Ishikawa (cell line): ENCODE measurements around the gene BMPR1A.

Experiments used
- CEBPB ChIP-seq: IDR thresholded peaks from 2 replicates; pipeline ENCODE4 v1.6.1; 2012
- CREB1 ChIP-seq: IDR thresholded peaks from 2 replicates; pipeline ENCODE4 v1.6.1; 2012; ENCODE audit warnings: low read depth
- EGR1 ChIP-seq: IDR thresholded peaks from 2 replicates; pipeline ENCODE4 v1.6.1; 2012
- EP300 ChIP-seq: IDR thresholded peaks from 2 replicates; pipeline ENCODE4 v1.6.1; 2012; ENCODE audit warnings: borderline replicate concordance
- FOXM1 ChIP-seq: IDR thresholded peaks from 2 replicates; pipeline ENCODE4 v1.6.1; 2012; ENCODE audit warnings: low read depth, borderline replicate concordance
- NFIC ChIP-seq: IDR thresholded peaks from 2 replicates; pipeline ENCODE4 v1.6.1; 2012
- RAD21 ChIP-seq: IDR thresholded peaks from 2 replicates; pipeline ENCODE4 v1.6.1; 2012; ENCODE audit warnings: low read depth
- TAF1 ChIP-seq: IDR thresholded peaks from 2 replicates; pipeline ENCODE4 v1.6.1; 2012; ENCODE audit warnings: low read depth, mild to moderate bottlenecking
- TCF12 ChIP-seq: IDR thresholded peaks from 2 replicates; pipeline ENCODE4 v1.6.1; 2012; ENCODE audit warnings: low read depth
- TEAD4 ChIP-seq: IDR thresholded peaks from 2 replicates; pipeline ENCODE4 v1.6.1; 2012
- YY1 ChIP-seq: IDR thresholded peaks from 2 replicates; pipeline ENCODE4 v1.6.1; 2012; ENCODE audit warnings: low read depth
- ZBTB7A ChIP-seq: IDR thresholded peaks from 2 replicates; pipeline ENCODE4 v1.6.1; 2012; ENCODE audit warnings: low read depth
- TF ChIP-seq, protein P1 (sequence below): IDR thresholded peaks from 2 replicates; pipeline ENCODE4 v1.6.1; 2012
- TF ChIP-seq, protein P2 (sequence below): IDR thresholded peaks from 2 replicates; pipeline ENCODE4 v1.6.1; 2012
- TF ChIP-seq, protein P3 (sequence below): IDR thresholded peaks from 2 replicates; pipeline ENCODE4 v1.6.1; 2012; ENCODE audit warnings: low read depth, mild to moderate bottlenecking

Gene BMPR1A

DNA sequence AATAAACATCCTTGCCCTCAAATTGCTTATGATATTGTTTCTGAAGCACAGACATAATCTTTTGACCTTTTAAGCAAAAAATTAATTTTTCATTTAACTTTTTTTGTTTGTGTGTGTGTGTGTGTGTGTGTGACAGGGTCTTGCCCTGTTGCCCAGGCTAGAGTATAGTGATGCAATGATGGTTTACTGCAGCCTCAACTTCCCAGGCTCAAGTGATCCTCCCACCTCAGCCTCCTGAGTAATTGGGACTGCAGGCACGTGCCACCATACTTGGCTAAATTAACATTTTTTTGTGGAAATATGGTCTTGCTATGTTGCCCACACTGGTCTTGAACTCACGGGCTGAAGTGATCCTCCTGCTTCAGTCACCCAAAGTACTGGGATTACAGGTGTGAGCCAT lies 68.9 kb downstream of the BMPR1A start:
- TF ChIP-seq, protein P1, sequence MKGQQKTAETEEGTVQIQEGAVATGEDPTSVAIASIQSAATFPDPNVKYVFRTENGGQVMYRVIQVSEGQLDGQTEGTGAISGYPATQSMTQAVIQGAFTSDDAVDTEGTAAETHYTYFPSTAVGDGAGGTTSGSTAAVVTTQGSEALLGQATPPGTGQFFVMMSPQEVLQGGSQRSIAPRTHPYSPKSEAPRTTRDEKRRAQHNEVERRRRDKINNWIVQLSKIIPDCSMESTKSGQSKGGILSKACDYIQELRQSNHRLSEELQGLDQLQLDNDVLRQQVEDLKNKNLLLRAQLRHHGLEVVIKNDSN = no peak
- TF ChIP-seq ZBTB7A = no peak
- no peak for TF ChIP-seq CREB1
- TF ChIP-seq TCF12 = no peak
- TF ChIP-seq EGR1 = no peak
- TF ChIP-seq YY1 = no peak
- no peak for TF ChIP-seq NFIC
- no peak for TF ChIP-seq TAF1
- TF ChIP-seq TEAD4 = no peak
- TF ChIP-seq, protein P2, sequence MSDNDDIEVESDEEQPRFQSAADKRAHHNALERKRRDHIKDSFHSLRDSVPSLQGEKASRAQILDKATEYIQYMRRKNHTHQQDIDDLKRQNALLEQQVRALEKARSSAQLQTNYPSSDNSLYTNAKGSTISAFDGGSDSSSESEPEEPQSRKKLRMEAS = no peak
- no peak for TF ChIP-seq FOXM1
- TF ChIP-seq CEBPB = no peak
- no peak for TF ChIP-seq EP300
- no peak for TF ChIP-seq RAD21

DNA sequence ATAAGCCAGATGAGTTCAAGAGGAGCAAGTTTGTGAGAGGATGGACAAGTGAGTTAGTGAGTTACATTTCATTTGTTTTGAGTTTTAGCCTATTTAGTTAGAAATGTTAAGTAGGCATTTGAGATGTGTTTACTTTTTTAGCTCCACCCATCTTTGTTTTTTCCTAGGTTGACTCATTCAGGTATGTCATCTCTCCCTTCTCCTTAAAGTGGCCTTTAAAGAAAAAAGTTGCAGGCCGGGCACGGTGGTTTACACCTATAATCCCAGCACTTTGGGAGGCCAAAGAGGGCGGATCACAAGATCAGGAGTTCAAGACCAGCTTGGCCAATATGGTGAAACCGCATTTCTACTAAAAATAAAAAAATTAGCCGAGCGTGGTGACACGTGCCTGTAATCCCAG lies 71.2 kb downstream of the BMPR1A start:
- TF ChIP-seq RAD21 = no peak
- TF ChIP-seq ZBTB7A = no peak
- TF ChIP-seq YY1 = no peak
- TF ChIP-seq TAF1 = no peak
- TF ChIP-seq, protein P2 = no peak
- TF ChIP-seq TCF12 = no peak
- TF ChIP-seq, protein P1 = no peak
- TF ChIP-seq, protein P3, sequence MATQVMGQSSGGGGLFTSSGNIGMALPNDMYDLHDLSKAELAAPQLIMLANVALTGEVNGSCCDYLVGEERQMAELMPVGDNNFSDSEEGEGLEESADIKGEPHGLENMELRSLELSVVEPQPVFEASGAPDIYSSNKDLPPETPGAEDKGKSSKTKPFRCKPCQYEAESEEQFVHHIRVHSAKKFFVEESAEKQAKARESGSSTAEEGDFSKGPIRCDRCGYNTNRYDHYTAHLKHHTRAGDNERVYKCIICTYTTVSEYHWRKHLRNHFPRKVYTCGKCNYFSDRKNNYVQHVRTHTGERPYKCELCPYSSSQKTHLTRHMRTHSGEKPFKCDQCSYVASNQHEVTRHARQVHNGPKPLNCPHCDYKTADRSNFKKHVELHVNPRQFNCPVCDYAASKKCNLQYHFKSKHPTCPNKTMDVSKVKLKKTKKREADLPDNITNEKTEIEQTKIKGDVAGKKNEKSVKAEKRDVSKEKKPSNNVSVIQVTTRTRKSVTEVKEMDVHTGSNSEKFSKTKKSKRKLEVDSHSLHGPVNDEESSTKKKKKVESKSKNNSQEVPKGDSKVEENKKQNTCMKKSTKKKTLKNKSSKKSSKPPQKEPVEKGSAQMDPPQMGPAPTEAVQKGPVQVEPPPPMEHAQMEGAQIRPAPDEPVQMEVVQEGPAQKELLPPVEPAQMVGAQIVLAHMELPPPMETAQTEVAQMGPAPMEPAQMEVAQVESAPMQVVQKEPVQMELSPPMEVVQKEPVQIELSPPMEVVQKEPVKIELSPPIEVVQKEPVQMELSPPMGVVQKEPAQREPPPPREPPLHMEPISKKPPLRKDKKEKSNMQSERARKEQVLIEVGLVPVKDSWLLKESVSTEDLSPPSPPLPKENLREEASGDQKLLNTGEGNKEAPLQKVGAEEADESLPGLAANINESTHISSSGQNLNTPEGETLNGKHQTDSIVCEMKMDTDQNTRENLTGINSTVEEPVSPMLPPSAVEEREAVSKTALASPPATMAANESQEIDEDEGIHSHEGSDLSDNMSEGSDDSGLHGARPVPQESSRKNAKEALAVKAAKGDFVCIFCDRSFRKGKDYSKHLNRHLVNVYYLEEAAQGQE = no peak
- TF ChIP-seq CEBPB = no peak
- TF ChIP-seq NFIC = no peak
- no peak for TF ChIP-seq CREB1
- TF ChIP-seq EGR1 = no peak
- TF ChIP-seq EP300 = no peak
- TF ChIP-seq FOXM1 = no peak
- no peak for TF ChIP-seq TEAD4

DNA sequence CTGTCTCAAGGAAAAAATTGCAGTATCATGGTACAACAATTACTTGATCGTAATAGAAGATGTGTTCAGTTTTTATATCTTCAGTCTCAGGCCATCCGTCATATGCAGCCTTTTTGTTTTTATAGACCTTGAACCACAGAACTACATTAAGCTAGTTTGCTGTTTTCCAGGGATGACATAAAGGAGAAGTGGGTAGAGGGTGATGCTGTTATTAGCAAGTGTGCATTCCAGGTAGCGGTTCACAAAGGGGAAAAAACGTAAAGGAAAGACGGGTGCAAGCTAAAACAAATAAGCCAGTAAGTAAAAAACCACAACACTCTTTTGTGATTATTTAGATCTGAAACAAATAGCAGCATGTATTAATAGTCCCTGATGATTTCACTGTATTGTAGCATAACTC lies 71.7 kb downstream of the BMPR1A start:
- no peak for TF ChIP-seq TCF12
- no peak for TF ChIP-seq CEBPB
- TF ChIP-seq, protein P3 = no peak
- no peak for TF ChIP-seq FOXM1
- no peak for TF ChIP-seq ZBTB7A

DNA sequence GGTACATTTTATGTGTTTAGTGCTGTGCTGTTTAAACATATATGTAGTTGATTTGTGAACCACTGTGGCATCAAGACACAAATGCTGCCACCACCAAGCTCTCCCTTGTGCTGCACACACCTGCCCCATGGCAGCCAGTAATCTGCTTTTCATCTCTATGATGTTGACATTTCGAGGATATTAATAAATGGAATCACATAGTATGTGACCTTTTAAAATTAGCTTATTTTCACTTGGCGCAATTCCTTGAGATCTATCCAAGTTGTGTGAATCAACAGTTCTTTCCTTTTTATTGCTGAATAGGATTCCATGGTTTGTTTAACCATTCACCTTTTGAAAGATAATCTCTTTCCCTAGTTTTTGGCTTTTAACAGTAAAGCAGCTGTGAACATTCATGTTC lies 73.1 kb downstream of the BMPR1A start:
- TF ChIP-seq RAD21 (no peak), ZBTB7A (no peak), TCF12 (no peak), NFIC (no peak), TEAD4 (no peak), CREB1 (no peak), FOXM1 (no peak), EP300 (no peak), YY1 (no peak)
- TF ChIP-seq, protein P3 = no peak

DNA sequence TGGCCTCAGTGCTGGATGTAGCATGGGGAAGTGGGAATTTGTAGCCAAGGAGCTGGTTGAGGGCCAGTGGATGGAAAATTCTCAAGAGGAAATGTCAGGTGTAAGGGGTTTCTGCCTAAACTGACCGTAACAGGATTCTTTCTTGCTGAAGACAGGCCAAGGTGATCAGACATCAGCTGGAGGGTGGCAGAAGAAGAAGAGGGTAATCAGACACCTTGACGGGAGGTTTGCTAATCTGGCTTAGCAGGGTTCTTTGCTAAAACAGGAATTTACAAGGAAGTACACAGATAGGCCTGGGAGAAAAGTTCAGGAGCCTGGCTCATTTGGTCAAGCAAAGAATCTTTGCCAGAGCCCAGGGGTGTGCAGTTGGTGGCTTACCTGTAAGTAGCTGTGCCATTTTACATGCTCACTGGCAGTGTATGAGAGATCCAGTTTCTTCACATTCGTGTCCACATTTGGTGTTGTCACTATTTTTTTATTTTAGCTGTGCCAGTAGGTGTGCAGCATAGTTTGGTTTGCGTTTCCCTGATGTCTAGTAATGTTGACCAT lies 73.7 kb downstream of the BMPR1A start:
- TF ChIP-seq, protein P3 = no peak
- TF ChIP-seq, protein P1 = no peak
- TF ChIP-seq NFIC (no peak), YY1 (no peak), FOXM1 (no peak), EGR1 (no peak), CEBPB (no peak), RAD21 (no peak), TAF1 (no peak), TCF12 (no peak), EP300 (no peak), CREB1 (no peak)
- TF ChIP-seq, protein P2 = no peak
